T-cell (primary cell): ENCODE measurements around the gene TMPRSS6. TPM values are rescaled to one million over a fixed set of nuclear protein-coding genes. Genes with fewer than 3 reads are reported as not detected.

Experiments used
- ATAC-seq, 4 experiments: fragments of 200-7000 bp in 3 of 4; fragments of 150-1000 bp in 1 of 4; cut with Tn5 transposase; replicated peaks in 1 of 4; 1 replicate in 3 of 4; 2 replicates in 1 of 4; pipeline ENCODE4 v1.10.0; 2021; ENCODE audit warnings: moderate library complexity in 3 of 4, mild to moderate bottlenecking in 2 of 4, moderate number of reproducible peaks in 1 of 4
- CTCF ChIA-PET, 2 donors: fragments of 300-600 bp; sonication (Branson Sonifier 250); formaldehyde crosslinking; loops; one replicate each; lab custom pipeline; 2022; ENCODE audit warnings: antibody characterized with exemption in 2 of 2; lab: Charles Lee
- POLR2A ChIA-PET, 2 donors: fragments of 300-600 bp; sonication (Branson Sonifier 250); formaldehyde crosslinking; loops; one replicate each; lab custom pipeline; 2022; ENCODE audit warnings: antibody characterized with exemption in 2 of 2; lab: Charles Lee
- DNase-seq, 35 experiments: peaks; one replicate each; pipeline versions ENCODE4 v3.0.0 to v3.0.0-alpha.2; 2013 to 2023
- H3K27ac ChIP-seq: one replicate; pipeline ENCODE4 v1.5.1; 2013; ENCODE audit warnings: low read length
- H3K27me3 ChIP-seq, 2 experiments: replicated peaks in 1 of 2; 1 replicate in 1 of 2; 2 replicates in 1 of 2; pipeline versions ENCODE4 v1.6.1 to v1.7.0; 2013; ENCODE audit warnings: low read length in 1 of 2, mixed read lengths in 1 of 2; ENCODE audit not compliant: control insufficient read depth in 2 of 2, insufficient read depth in 2 of 2; ENCODE audit errors: extremely low read depth in 1 of 2
- H3K36me3 ChIP-seq, 2 donors: 1 replicate in 1 of 2; 2 replicates in 1 of 2; pipeline versions ENCODE4 v1.6.1 to v1.7.0; 2013; ENCODE audit warnings: low read length in 1 of 2; ENCODE audit not compliant: control insufficient read depth in 2 of 2, insufficient read depth in 1 of 2; ENCODE audit errors: extremely low read depth in 1 of 2
- H3K4me1 ChIP-seq, 2 experiments: 1 replicate in 1 of 2; 2 replicates in 1 of 2; pipeline versions ENCODE4 v1.6.1 to v1.7.0; 2013; ENCODE audit warnings: low read length in 2 of 2, mixed read lengths in 1 of 2; ENCODE audit not compliant: insufficient read depth in 2 of 2, control insufficient read depth in 1 of 2; ENCODE audit errors: extremely low read depth in 1 of 2
- H3K4me3 ChIP-seq, 2 donors: 1 replicate in 1 of 2; 2 replicates in 1 of 2; pipeline versions ENCODE4 v1.5.1 to v1.7.0; 2013; ENCODE audit warnings: mild to moderate bottlenecking in 2 of 2, low read length in 1 of 2, moderate library complexity in 1 of 2; ENCODE audit not compliant: control insufficient read depth in 1 of 2; ENCODE audit errors: extremely low read depth in 1 of 2
- H3K9me3 ChIP-seq: 2 replicates; pipeline ENCODE4 v1.7.0; 2013
- H3K27ac Mint-ChIP-seq, 2 donors: one replicate each; pipeline ENCODE4 v1.8.0; 2020 to 2021; ENCODE audit warnings: mild to moderate bottlenecking in 2 of 2, mixed read lengths in 2 of 2
- H3K27me3 Mint-ChIP-seq, 2 donors: one replicate each; pipeline ENCODE4 v1.8.0; 2021 to 2022; ENCODE audit warnings: mixed read lengths in 2 of 2
- H3K36me3 Mint-ChIP-seq: one replicate; pipeline ENCODE4 v1.8.0; 2021; ENCODE audit warnings: mixed read lengths
- H3K4me1 Mint-ChIP-seq, 3 donors: one replicate each; pipeline ENCODE4 v1.8.0; 2020 to 2022; ENCODE audit warnings: mixed read lengths in 3 of 3, mild to moderate bottlenecking in 1 of 3
- H3K4me3 Mint-ChIP-seq, 3 donors: one replicate each; pipeline ENCODE4 v1.8.0; 2020 to 2022; ENCODE audit warnings: mild to moderate bottlenecking in 3 of 3, mixed read lengths in 3 of 3, moderate library complexity in 3 of 3
- H3K9me3 Mint-ChIP-seq, 3 donors: one replicate each; pipeline ENCODE4 v1.8.0; 2020 to 2022; ENCODE audit warnings: mixed read lengths in 3 of 3
- WGBS: methylation state at CpG from one replicate; pipeline ENCODE4 v1.1.5; 2013; ENCODE audit warnings: missing lambda C conversion rate; ENCODE audit not compliant: insufficient coverage; 5-methylcytosine and 5-hydroxymethylcytosine counted together
- total RNA-seq, 35 experiments: library from RNA in 6 of 35; stranded (reverse) in 6 of 35; fragments of 120-200 nt in 1 of 35; gene quantifications; one replicate each; pipeline versions ENCODE4 v1.2.1 to v1.2.4 and lab custom pipeline; 2013 to 2026

Gene TMPRSS6
- total RNA-seq, 5 donors from 2014 or later (not counting 1 experiment from before 2014, with no cell fraction given): 0.40 to 1.3 (median 1.1) TPM

DNA sequence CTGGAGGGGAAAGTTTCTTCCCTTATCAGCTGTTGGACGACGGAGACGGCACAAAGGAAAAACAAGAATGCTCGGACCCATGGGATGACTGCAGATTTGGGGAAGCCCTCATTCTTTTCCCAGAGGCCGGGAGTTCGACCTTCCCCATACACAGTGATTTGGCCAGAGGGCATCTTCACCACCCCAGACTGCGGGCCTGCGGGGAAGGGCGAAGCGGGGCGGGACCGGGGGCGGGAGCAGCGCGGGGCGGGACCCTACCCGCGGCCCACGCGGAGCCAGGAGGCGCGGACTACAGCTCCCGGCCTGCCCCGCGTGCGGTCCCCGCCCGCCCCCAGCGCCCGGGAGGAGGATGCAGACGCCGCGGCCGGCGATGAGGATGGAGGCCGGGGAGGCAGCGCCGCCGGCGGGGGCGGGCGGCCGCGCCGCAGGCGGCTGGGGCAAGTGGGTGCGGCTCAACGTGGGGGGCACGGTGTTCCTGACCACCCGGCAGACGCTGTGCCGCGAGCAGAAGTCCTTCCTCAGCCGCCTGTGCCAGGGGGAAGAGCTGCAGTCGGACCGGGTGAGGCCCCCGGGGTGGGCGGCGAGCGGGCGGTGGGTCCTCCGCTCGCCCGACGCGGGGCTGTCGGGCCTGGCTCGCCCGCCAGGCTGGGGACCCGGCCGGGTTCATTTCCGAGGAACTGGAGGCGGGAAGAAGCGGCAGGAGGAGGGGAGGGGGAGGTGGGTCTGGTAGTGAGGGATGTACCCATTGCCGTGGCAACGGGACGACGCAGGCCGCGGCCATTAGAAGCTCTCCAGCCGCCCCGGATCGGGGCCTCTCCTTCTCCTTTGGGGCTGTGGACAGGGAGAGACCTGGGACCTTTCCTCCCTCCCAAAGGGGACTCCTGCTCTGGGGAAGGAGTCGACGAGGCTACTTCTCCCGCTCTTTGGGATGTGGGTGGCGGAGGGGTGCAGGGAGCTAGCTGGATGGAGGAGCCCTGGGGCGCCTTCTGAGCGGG, 57.8 kb downstream of the TMPRSS6 start, which contains the start of gene KCTD17:
Gene KCTD17 (plus strand): TSS at position 352 of the 995 bp plus-strand sequence. CDS start 19 bp downstream, at position 371.
- peak within 1 kb of the TSS; percentile 68 to 81 (median 72) for H3K4me3 Mint-ChIP-seq
- Histone ChIP-seq H3K36me3 (peaks cover 0 to 20% of the 10 kb centered on the region in 2 donors), H3K4me3 (peak within 1 kb of the TSS; percentile 38 to 55), H3K27ac (no peak within 1 kb of the TSS), H3K9me3 (no peaks in the 10 kb centered on the region), H3K27me3 (peaks cover 0 to 2% of the 10 kb centered on the region in 2 experiments), H3K4me1 (peaks cover 0 to 22% of the 10 kb centered on the region in 2 experiments)
- peak within 1 kb of the TSS in 1 of 2 donors; percentile 49 for H3K27ac Mint-ChIP-seq
- POLR2A ChIA-PET: interaction anchor here in 1 of 2 donors (0.7 to 1.0 kb wide), 2 partner anchors 28 to 71 kb away, joined by 4 read pairs; no protein-coding TSS in a partner anchor
- peak; percentile 43 to 81 (median 64) for DNase-seq
- H3K4me1 Mint-ChIP-seq: peaks cover 14 to 19% (median 18%) of the 10 kb centered on the region in 3 donors
- H3K9me3 Mint-ChIP-seq: no peaks in the 10 kb centered on the region
- WGBS: 4% methylated on average over 57 of the region's 89 CpGs
- ATAC-seq: peak; percentile 100
- CTCF ChIA-PET: interaction anchor here in 1 of 2 donors (0.5 to 1.5 kb wide), 4 partner anchors 16 to 555 kb away, joined by 3 to 4 read pairs (median 4); no protein-coding TSS in a partner anchor
- H3K36me3 Mint-ChIP-seq: peaks cover 12% of the 10 kb centered on the region
- H3K27me3 Mint-ChIP-seq: no peaks in the 10 kb centered on the region

DNA sequence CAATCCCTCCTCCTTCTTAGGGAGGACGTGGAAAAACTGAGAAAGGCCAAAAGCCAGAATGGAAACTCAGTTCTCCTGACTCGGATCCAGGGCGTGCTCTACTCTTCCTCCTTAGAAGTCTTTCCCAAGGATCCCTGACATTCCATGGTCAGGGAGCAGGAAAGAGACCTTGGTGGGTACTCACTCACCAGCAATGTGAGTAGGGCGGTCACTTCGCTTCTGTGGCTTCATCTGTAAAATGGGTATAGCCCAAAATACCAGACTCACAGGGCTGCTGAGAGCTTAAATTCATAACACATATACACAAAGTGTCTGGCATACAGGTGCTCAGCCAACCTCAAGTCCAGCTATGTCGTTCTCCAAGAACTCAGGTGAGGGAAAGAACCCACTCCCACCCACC, 58.6 kb downstream of the TMPRSS6 start:
- H3K36me3 Mint-ChIP-seq: peaks cover 8% of the 10 kb centered on the region
- ATAC-seq (no peak), DNase-seq (no peak)
- no peaks in the 10 kb centered on the region for H3K9me3 Mint-ChIP-seq
- Histone ChIP-seq H3K9me3 (no peaks in the 10 kb centered on the region), H3K36me3 (peaks cover 0 to 15% of the 10 kb centered on the region in 2 donors), H3K27me3 (peaks cover 0 to 2% of the 10 kb centered on the region in 2 experiments), H3K4me1 (peaks cover 0 to 22% of the 10 kb centered on the region in 2 experiments), H3K27ac (no peak overlapping the region), H3K4me3 (no peak overlapping the region)
- H3K27me3 Mint-ChIP-seq: no peaks in the 10 kb centered on the region
- peak overlapping the region; percentile 49 to 77 (median 68) for H3K4me3 Mint-ChIP-seq
- peaks cover 14 to 19% (median 18%) of the 10 kb centered on the region in 3 donors for H3K4me1 Mint-ChIP-seq
- CTCF ChIA-PET: interaction anchor here in 1 of 2 donors (0.6 to 1.5 kb wide), 3 partner anchors 29 to 556 kb away, joined by 4 read pairs; no protein-coding TSS in a partner anchor
- H3K27ac Mint-ChIP-seq: no peak overlapping the region
- POLR2A ChIA-PET: interaction anchor here in 1 of 2 donors (1.0 kb wide), 1 partner anchor 72 kb away, joined by 4 read pairs; no protein-coding TSS in a partner anchor
- WGBS: 94% methylated on average over 5 of the region's 6 CpGs

DNA sequence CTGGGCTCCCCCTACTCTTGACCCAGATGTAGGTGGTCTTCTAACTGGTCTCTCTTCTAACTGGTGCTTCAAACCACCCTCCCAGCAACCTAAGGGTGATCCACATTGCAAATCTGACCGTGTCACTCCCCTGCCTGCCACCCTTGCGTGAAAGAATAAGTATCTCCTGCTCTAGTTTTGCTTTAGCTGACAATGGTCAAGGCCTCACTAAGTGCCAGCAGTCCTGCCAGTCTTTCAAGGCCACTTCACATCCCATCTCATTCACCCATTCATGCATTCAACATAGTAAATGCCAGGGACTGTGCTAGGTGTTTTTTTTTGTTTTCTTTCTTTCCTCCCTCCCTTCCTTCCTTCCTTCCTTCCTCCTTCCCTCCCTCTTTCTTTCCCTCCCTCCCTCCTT, 60.3 kb downstream of the TMPRSS6 start:
- 88% methylated on average over 2 of the region's 2 CpGs for WGBS
- Histone ChIP-seq H3K27me3 (peaks cover 0 to 2% of the 10 kb centered on the region in 2 experiments), H3K36me3 (peaks cover 0 to 6% of the 10 kb centered on the region in 2 donors), H3K4me1 (peaks cover 0 to 22% of the 10 kb centered on the region in 2 experiments), H3K27ac (no peak overlapping the region), H3K4me3 (no peak overlapping the region), H3K9me3 (no peaks in the 10 kb centered on the region)
- Mint-ChIP-seq H3K27ac (no peak overlapping the region), H3K4me1 (peaks cover 14 to 24% (median 18%) of the 10 kb centered on the region in 3 donors), H3K36me3 (peaks cover 2% of the 10 kb centered on the region), H3K4me3 (no peak overlapping the region), H3K27me3 (no peaks in the 10 kb centered on the region), H3K9me3 (no peaks in the 10 kb centered on the region)
- no peak for ATAC-seq
- ChIA-PET POLR2A (no interaction called here), CTCF (no interaction called here)
- no peak for DNase-seq

DNA sequence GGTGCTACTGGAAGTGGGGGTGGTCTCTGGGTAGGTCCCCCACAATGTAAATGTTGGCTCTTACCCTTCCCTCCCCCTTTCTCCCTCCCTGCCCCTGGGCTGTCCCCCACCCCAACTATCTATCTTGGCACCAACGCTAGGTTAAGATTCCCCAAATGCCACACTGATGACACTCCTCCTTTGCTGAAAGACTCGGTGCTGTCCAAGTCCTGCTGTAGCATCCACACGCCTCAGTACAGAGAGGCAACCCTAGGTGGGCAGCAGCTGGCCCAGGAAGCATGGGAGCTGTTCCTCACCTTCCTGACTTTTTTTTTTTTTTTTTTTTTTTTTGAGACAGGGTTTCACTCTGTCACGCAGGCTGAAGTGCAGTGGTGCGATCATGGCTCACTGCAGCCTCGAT, 61.4 kb downstream of the TMPRSS6 start:
- Mint-ChIP-seq H3K36me3 (no peaks in the 10 kb centered on the region), H3K4me1 (peaks cover 8 to 20% (median 12%) of the 10 kb centered on the region in 3 donors), H3K27me3 (no peaks in the 10 kb centered on the region), H3K9me3 (no peaks in the 10 kb centered on the region), H3K27ac (no peak overlapping the region), H3K4me3 (no peak overlapping the region)
- ATAC-seq: no peak
- no CpG with 5 or more reads among the region's 6 CpGs for WGBS
- no peak for DNase-seq
- Histone ChIP-seq H3K27me3 (peaks cover 0 to 12% of the 10 kb centered on the region in 2 experiments), H3K4me3 (no peak overlapping the region), H3K36me3 (no peaks in the 10 kb centered on the region), H3K4me1 (peaks cover 0 to 16% of the 10 kb centered on the region in 2 experiments), H3K27ac (no peak overlapping the region), H3K9me3 (no peaks in the 10 kb centered on the region)
- ChIA-PET CTCF (interaction anchor here in 1 of 2 donors (0.5 to 0.7 kb wide), 2 partner anchors 10 to 157 kb away, joined by 3 to 4 read pairs; no protein-coding TSS in a partner anchor), POLR2A (no interaction called here)

DNA sequence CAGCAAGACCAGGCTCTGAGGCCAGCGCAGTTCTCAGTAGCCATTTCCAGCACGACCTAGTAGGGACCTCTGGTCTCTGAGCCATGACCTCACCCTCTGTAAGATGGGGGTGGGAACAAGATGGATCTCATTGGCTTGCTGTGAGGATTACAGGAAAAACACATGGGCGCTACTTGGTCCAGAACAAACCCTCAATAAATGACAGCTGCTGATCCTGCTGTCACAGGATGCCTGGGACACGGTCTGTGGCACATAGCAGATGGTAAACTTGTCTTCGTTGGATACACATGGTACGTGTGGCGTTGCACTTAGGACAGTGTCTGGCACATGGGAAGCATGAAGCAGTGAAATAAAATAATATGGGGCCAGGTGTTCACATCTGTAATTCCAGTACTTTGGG, 62.5 kb downstream of the TMPRSS6 start:
- Mint-ChIP-seq H3K27me3 (peaks cover 0 to 2% of the 10 kb centered on the region in 2 donors), H3K4me1 (peaks cover 0 to 9% (median 3%) of the 10 kb centered on the region in 3 donors), H3K4me3 (no peak overlapping the region), H3K27ac (no peak overlapping the region), H3K9me3 (no peaks in the 10 kb centered on the region), H3K36me3 (no peaks in the 10 kb centered on the region)
- WGBS: 87% methylated on average over 5 of the region's 7 CpGs
- H3K27me3 ChIP-seq: peaks cover 0 to 18% of the 10 kb centered on the region in 2 experiments
- ChIA-PET POLR2A (no interaction called here), CTCF (interaction anchor here in 1 of 2 donors (1.3 kb wide), 1 partner anchor 151 kb away, joined by 3 read pairs; no protein-coding TSS in a partner anchor)
- DNase-seq (no peak), ATAC-seq (no peak)
- H3K4me3 ChIP-seq: no peak overlapping the region
- no peak overlapping the region for H3K27ac ChIP-seq
- peaks cover 0 to 5% of the 10 kb centered on the region in 2 experiments for H3K4me1 ChIP-seq
- no peaks in the 10 kb centered on the region for H3K9me3 ChIP-seq
- no peaks in the 10 kb centered on the region for H3K36me3 ChIP-seq

DNA sequence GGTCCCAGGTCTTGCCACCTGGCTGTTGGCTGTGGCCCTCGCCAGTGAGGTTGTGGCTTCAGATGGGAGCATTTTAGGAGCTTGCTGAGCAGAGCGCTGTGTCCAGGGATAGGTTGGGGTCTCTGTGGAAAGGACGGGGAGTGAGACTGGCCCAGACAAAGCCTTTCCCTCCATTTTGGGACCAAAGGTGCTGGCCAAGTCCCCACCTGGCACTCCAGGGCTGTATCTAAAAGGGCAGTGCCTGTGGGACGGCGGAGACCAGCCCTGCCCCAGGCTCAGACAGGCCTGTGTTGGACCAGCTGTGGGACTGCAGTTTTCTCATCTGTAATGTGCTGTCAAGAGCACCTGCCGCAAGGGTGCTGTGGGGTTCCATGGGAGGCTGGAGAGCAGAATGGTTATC, 62.9 kb downstream of the TMPRSS6 start:
- DNase-seq: no peak
- no peaks in the 10 kb centered on the region for H3K9me3 Mint-ChIP-seq

More for the DNA sequence above, 62.9 kb downstream of the TMPRSS6 start:
- 90% methylated on average over 5 of the region's 6 CpGs for WGBS
- ATAC-seq: no peak
- Histone ChIP-seq H3K9me3 (no peaks in the 10 kb centered on the region), H3K4me1 (peaks cover 0 to 3% of the 10 kb centered on the region in 2 experiments), H3K27me3 (peaks cover 0 to 18% of the 10 kb centered on the region in 2 experiments), H3K36me3 (no peaks in the 10 kb centered on the region), H3K27ac (no peak overlapping the region), H3K4me3 (no peak overlapping the region)
- Mint-ChIP-seq H3K4me3 (no peak overlapping the region), H3K4me1 (peaks cover 0 to 9% (median 3%) of the 10 kb centered on the region in 3 donors), H3K36me3 (no peaks in the 10 kb centered on the region), H3K27ac (no peak overlapping the region), H3K27me3 (peaks cover 0 to 2% of the 10 kb centered on the region in 2 donors)
- CTCF ChIA-PET: interaction anchor here (0.6 to 1.3 kb wide), 2 partner anchors 108 to 151 kb away, joined by 3 to 7 read pairs; no protein-coding TSS in a partner anchor
- POLR2A ChIA-PET: no interaction called here
